ENCODE results near the gene ZNF254.
"Not testable (repeated sequence)": the region's sequence is repeated elsewhere in the genome, so short reads cannot be mapped to it uniquely, and the experiment has no call there.

DNA sequence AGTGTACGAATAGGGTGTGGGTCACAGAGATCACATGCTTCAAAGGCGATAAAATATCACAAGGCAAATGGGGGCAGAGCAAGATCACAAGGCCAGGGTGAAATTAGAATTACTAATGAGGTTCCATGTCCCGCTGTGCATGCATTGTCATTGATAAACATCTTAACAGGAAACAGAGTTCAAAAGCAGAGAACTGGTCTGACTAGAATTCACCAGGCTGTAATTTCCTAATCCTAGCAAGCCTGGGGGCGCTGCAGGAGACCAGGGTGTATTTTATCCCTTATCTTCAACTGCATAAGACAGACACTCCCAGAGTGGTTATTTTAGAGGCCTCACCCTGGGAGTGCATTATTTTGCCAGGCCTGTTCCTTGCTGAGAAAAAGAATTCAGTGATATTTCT lies 11.5 kb upstream of the ZNF254 start:
- TF ChIP-seq, protein P1, sequence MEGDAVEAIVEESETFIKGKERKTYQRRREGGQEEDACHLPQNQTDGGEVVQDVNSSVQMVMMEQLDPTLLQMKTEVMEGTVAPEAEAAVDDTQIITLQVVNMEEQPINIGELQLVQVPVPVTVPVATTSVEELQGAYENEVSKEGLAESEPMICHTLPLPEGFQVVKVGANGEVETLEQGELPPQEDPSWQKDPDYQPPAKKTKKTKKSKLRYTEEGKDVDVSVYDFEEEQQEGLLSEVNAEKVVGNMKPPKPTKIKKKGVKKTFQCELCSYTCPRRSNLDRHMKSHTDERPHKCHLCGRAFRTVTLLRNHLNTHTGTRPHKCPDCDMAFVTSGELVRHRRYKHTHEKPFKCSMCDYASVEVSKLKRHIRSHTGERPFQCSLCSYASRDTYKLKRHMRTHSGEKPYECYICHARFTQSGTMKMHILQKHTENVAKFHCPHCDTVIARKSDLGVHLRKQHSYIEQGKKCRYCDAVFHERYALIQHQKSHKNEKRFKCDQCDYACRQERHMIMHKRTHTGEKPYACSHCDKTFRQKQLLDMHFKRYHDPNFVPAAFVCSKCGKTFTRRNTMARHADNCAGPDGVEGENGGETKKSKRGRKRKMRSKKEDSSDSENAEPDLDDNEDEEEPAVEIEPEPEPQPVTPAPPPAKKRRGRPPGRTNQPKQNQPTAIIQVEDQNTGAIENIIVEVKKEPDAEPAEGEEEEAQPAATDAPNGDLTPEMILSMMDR (IDR thresholded peaks at IDR 0.05 in 4 of 5, conservative IDR thresholded peaks at IDR 0.05 in 1 of 5) = not testable (repeated sequence)
- not testable (repeated sequence) for TF ChIP-seq POLR2A (IDR thresholded peaks at IDR 0.05)
